Smooth muscle cell (in vitro differentiated cells): ENCODE results near the gene POLR3H. TPM values are rescaled to one million over a fixed set of nuclear protein-coding genes. Genes with fewer than 3 reads are reported as not detected.

ENCODE experiments used
- DNase-seq: peaks from one replicate; lab custom pipeline; 2025; ENCODE audit not compliant: unreplicated experiment; lab: John Stamatoyannopoulos, UW
- H2AFZ ChIP-seq: fragments of 200-600 bp; sonication (generic); 2 replicates; pipeline ENCODE4 v1.6.0; 2016; ENCODE audit warnings: antibody characterized with exemption, low read depth, mild to moderate bottlenecking
- H3F3A ChIP-seq: fragments of 200-600 bp; sonication (generic); 2 replicates; pipeline ENCODE4 v1.6.0; 2017; ENCODE audit warnings: antibody characterized with exemption, low read depth
- H3K27ac ChIP-seq: fragments of 200-600 bp; sonication (generic); 2 replicates; pipeline ENCODE4 v1.5.1; 2016; ENCODE audit warnings: low read depth, mild to moderate bottlenecking
- H3K27me3 ChIP-seq: fragments of 200-600 bp; sonication (generic); 2 replicates; pipeline ENCODE4 v1.6.1; 2016; ENCODE audit warnings: low read depth, mild to moderate bottlenecking
- H3K36me3 ChIP-seq: fragments of 200-600 bp; sonication (generic); 2 replicates; pipeline ENCODE4 v1.5.1; 2016; ENCODE audit warnings: low read depth
- H3K4me1 ChIP-seq: fragments of 200-600 bp; sonication (generic); 2 replicates; pipeline ENCODE4 v1.5.1; 2016; ENCODE audit warnings: low read depth
- H3K4me2 ChIP-seq: fragments of 200-600 bp; sonication (generic); 2 replicates; pipeline ENCODE4 v1.6.0; 2016; ENCODE audit warnings: mild to moderate bottlenecking
- H3K4me3 ChIP-seq: fragments of 200-600 bp; sonication (generic); 2 replicates; pipeline ENCODE4 v1.5.1; 2016; ENCODE audit warnings: mild to moderate bottlenecking
- H3K79me2 ChIP-seq: fragments of 200-600 bp; sonication (generic); 2 replicates; pipeline ENCODE4 v1.6.0; 2016; ENCODE audit warnings: low read depth, mild to moderate bottlenecking
- H3K9ac ChIP-seq: fragments of 200-600 bp; sonication (generic); 2 replicates; pipeline ENCODE4 v1.6.0; 2016; ENCODE audit warnings: low read depth
- H3K9me3 ChIP-seq: fragments of 200-600 bp; sonication (generic); replicated peaks from 2 replicates; pipeline ENCODE4 v1.5.1; 2016; ENCODE audit warnings: low read depth
- H4K20me1 ChIP-seq: fragments of 200-600 bp; sonication (generic); 2 replicates; pipeline ENCODE4 v1.6.0; 2016; ENCODE audit warnings: low read depth
- CTCF ChIP-seq: fragments of 200-600 bp; sonication (generic); IDR thresholded peaks from 2 replicates; pipeline ENCODE4 v1.5.1; 2017; ENCODE audit warnings: borderline replicate concordance, mild to moderate bottlenecking, antibody characterized with exemption; ENCODE audit not compliant: insufficient read depth, poor library complexity, severe bottlenecking
- WGBS: methylation state at CpG from one replicate; pipeline ENCODE4 v1.1.7; 2016; ENCODE audit warnings: low lambda C conversion rate; 5-methylcytosine and 5-hydroxymethylcytosine counted together
- polyA plus RNA-seq: library from polyadenylated mRNA; unstranded; fragments of >200 nt; fragmentation: Nextera tagmentation; extraction: Ambion mirVana; gene quantifications from 2 replicates; pipeline ENCODE4 v1.2.1, GENCODE V29; 2016
- total RNA-seq: library from RNA; depleted of rRNA; stranded (reverse); fragments of >200 nt; gene quantifications from 2 replicates; pipeline ENCODE4 v1.2.3, GENCODE V29; 2014

The POLR3H gene
- total and polyA plus RNA-seq, 2 experiments from 2014 or later = 12.1 to 20.3 TPM

- Histone ChIP-seq H4K20me1 (peaks cover 28% of the 10 kb centered on the region), H3K27me3 (no peaks in the 10 kb centered on the region), H2AFZ (no peak overlapping the region), H3K27ac (no peak overlapping the region), H3K9ac (no peak overlapping the region), H3F3A (no peaks in the 10 kb centered on the region), H3K4me3 (no peak overlapping the region), H3K79me2 (peaks cover 6% of the 10 kb centered on the region), H3K36me3 (no peaks in the 10 kb centered on the region), H3K9me3 (no peaks in the 10 kb centered on the region), H3K4me1 (peaks cover 2% of the 10 kb centered on the region), H3K4me2 (no peak overlapping the region)
- WGBS = 96% methylated on average over 22 of the region's 23 CpGs
- DNase-seq = no peak
- TF ChIP-seq CTCF = no peak
These were observed 36.8 kb downstream of the POLR3H start for GRCh38 chr22:41507330-41508063.

GRCh38 chr22:41505511-41506220, 38.6 kb downstream of the POLR3H start:
- no peak for DNase-seq
- peaks cover 6% of the 10 kb centered on the region for H3K79me2 ChIP-seq
- TF ChIP-seq CTCF = no peak
- H3K27me3 ChIP-seq = no peaks in the 10 kb centered on the region
- H2AFZ ChIP-seq = no peak overlapping the region
- no peak overlapping the region for H3K4me2 ChIP-seq
- no peak overlapping the region for H3K27ac ChIP-seq
- H3K9me3 ChIP-seq = no peaks in the 10 kb centered on the region
- peaks cover 45% of the 10 kb centered on the region for H4K20me1 ChIP-seq
- 97% methylated on average over 10 of the region's 10 CpGs for WGBS
- no peak overlapping the region for H3K4me3 ChIP-seq
- no peaks in the 10 kb centered on the region for H3K36me3 ChIP-seq
- no peaks in the 10 kb centered on the region for H3F3A ChIP-seq
- no peak overlapping the region for H3K9ac ChIP-seq
- H3K4me1 ChIP-seq = no peaks in the 10 kb centered on the region

- Histone ChIP-seq H3K9ac (no peak overlapping the region), H3K4me3 (no peak overlapping the region), H3K9me3 (no peaks in the 10 kb centered on the region), H3K27me3 (no peaks in the 10 kb centered on the region), H3K4me2 (no peak overlapping the region), H3K4me1 (no peaks in the 10 kb centered on the region), H3K27ac (no peak overlapping the region), H3F3A (no peaks in the 10 kb centered on the region), H4K20me1 (peaks cover 51% of the 10 kb centered on the region), H3K79me2 (peaks cover 6% of the 10 kb centered on the region), H2AFZ (no peak overlapping the region), H3K36me3 (no peaks in the 10 kb centered on the region)
- no peak for TF ChIP-seq CTCF
- DNase-seq = no peak
- WGBS = 93% methylated on average over 4 of the region's 4 CpGs
These were observed 39.5 kb downstream of the POLR3H start for GRCh38 chr22:41504816-41505215.

- no peak overlapping the region for H2AFZ ChIP-seq
- 90% methylated on average over 7 of the region's 7 CpGs for WGBS
- H3K4me3 ChIP-seq = no peak overlapping the region
- H3F3A ChIP-seq = no peaks in the 10 kb centered on the region
- H3K79me2 ChIP-seq = peaks cover 6% of the 10 kb centered on the region
- no peak overlapping the region for H3K9ac ChIP-seq
- no peak overlapping the region for H3K27ac ChIP-seq
- no peaks in the 10 kb centered on the region for H3K9me3 ChIP-seq
- H3K4me1 ChIP-seq = no peaks in the 10 kb centered on the region
- H3K36me3 ChIP-seq = no peaks in the 10 kb centered on the region
- DNase-seq = no peak
- no peak for TF ChIP-seq CTCF
- no peaks in the 10 kb centered on the region for H3K27me3 ChIP-seq
- no peak overlapping the region for H3K4me2 ChIP-seq
- H4K20me1 ChIP-seq = peaks cover 55% of the 10 kb centered on the region
These were observed 39.9 kb downstream of the POLR3H start for GRCh38 chr22:41504397-41504796.
